ENCODE data around the gene KLHL26. TPM values are rescaled to one million over a fixed set of nuclear protein-coding genes. Genes with fewer than 3 reads are reported as not detected.
A peak's percentile ranks its signal among the peaks of the same experiment; 100 is the strongest.

Gene KLHL26
- total RNA-seq, 1 donor from 2014 or later: 10.9 TPM

DNA sequence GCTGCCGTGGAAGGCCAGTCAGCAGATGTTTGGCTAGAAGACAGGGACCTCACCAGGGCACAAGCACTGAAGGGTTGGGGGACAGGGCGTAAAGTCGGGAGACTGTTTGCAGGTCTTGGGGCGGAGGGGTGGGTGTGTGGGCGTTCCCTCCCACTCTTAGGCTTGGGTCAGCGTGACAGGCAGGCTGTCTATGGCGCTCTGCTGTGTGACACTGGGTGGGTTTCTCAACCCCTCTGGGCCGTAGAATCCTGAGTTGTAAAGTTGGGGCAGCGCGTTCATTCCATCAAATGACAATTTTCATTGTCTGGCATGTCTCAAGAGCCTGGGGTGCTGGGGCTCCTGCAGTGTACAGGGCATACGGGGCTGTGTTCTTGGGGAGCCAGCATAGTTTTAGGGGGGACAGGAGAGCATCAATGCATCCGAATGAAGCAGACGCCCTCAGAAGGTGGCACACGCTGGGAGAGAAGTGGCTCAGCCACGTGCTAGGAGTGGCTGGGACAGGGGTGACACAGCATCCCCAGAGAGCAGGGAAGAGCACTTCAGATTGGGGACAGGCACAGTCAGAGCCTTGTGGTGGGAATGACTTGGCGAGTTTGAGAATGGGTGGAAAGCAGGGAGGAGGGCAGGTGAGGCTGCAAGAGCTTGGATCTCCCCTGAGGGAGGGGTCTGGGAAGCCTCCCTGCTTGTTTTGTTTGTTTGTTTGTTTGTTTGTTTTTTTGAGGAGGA lies 51.1 kb downstream of the KLHL26 start:
- ChIA-PET CTCF (no interaction called here), POLR2A (no interaction called here)
- Mint-ChIP-seq H3K4me3 (no peak overlapping the region), H3K27ac (no peak overlapping the region), H3K4me1 (peaks cover 34% of the 10 kb centered on the region), H3K27me3 (no peaks in the 10 kb centered on the region), H3K36me3 (ENCODE audit: low read depth) (peaks cover 4% of the 10 kb centered on the region), H3K9me3 (no peaks in the 10 kb centered on the region)
- no peak for TF ChIP-seq CTCF (IDR thresholded peaks at IDR 0.05)
- no peak for ATAC-seq (ENCODE audit: low read depth)
- intact Hi-C loops (cut with micrococcal nuclease): no loop called here
- DNase-seq: no peak

- H3K27ac Mint-ChIP-seq: peak overlapping the region; percentile 41
Observed at GRCh38 chr19:18696023-18696422, 59.2 kb downstream of the KLHL26 start.

DNA sequence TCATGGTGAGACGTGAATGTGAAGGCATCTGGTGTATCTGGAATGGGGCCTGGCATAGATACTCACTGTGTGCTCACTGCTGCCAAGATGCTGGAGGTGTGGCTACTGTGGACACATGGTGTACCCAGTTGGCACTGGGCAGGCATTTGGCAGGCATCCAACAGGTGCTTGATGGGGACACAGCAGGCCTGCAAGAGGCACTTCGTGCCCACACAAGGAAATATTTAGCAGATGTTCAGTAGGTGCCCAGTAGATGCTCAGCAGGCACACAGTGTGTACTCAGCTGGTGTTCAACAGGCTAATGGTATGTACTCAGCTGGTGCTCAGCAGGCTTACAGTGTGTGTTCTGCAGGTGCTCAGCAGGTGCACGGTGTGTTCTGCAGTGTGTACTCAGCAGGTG lies 60.9 kb downstream of the KLHL26 start:
- H3K27ac Mint-ChIP-seq: peak overlapping the region; percentile 24
- POLR2A ChIA-PET: no interaction called here
- ATAC-seq (ENCODE audit: low read depth): no peak
- no peaks in the 10 kb centered on the region for H3K9me3 Mint-ChIP-seq
- DNase-seq: no peak
- CTCF ChIA-PET: no interaction called here
- peaks cover 53% of the 10 kb centered on the region for H3K4me1 Mint-ChIP-seq
- TF ChIP-seq CTCF (IDR thresholded peaks at IDR 0.05): no peak
- intact Hi-C loops (cut with micrococcal nuclease): no loop called here
- H3K4me3 Mint-ChIP-seq: no peak overlapping the region
- no peaks in the 10 kb centered on the region for H3K36me3 Mint-ChIP-seq (ENCODE audit: low read depth)
- H3K27me3 Mint-ChIP-seq: no peaks in the 10 kb centered on the region

More at GRCh38 chr19:18696023-18696422, 59.2 kb downstream of the KLHL26 start:
- Mint-ChIP-seq H3K4me1 (peaks cover 47% of the 10 kb centered on the region), H3K4me3 (no peak overlapping the region), H3K9me3 (no peaks in the 10 kb centered on the region), H3K36me3 (ENCODE audit: low read depth) (no peaks in the 10 kb centered on the region), H3K27me3 (no peaks in the 10 kb centered on the region)
- ChIA-PET POLR2A (no interaction called here), CTCF (no interaction called here)
- DNase-seq (no peak), ATAC-seq (ENCODE audit: low read depth) (no peak)
- no peak for TF ChIP-seq CTCF (IDR thresholded peaks at IDR 0.05)
- intact Hi-C loops (cut with micrococcal nuclease): no loop called here

- TF ChIP-seq CTCF (IDR thresholded peaks at IDR 0.05): no peak
- ChIA-PET CTCF (no interaction called here), POLR2A (no interaction called here)
- no peak overlapping the region for H3K4me3 Mint-ChIP-seq
- DNase-seq (no peak), ATAC-seq (ENCODE audit: low read depth) (no peak)
- H3K27me3 Mint-ChIP-seq: no peaks in the 10 kb centered on the region
- peak overlapping the region; percentile 95 for H3K27ac Mint-ChIP-seq
- H3K9me3 Mint-ChIP-seq: no peaks in the 10 kb centered on the region
- H3K36me3 Mint-ChIP-seq (ENCODE audit: low read depth): no peaks in the 10 kb centered on the region
- intact Hi-C loops (cut with micrococcal nuclease): no loop called here
- peaks cover 53% of the 10 kb centered on the region for H3K4me1 Mint-ChIP-seq
Observed at GRCh38 chr19:18698321-18699167, 61.7 kb downstream of the KLHL26 start.

- H3K27me3 Mint-ChIP-seq: no peaks in the 10 kb centered on the region
- peak; percentile 25 for DNase-seq
- POLR2A ChIA-PET: interaction anchor here (0.6 to 1.2 kb wide), 6 partner anchors 8 to 608 kb away, joined by 3 to 9 read pairs (median 4); partner anchors contain the start of genes KXD1 and REX1BD
Observed at GRCh38 chr19:18699403-18700054, 62.7 kb downstream of the KLHL26 start.

More at GRCh38 chr19:18699403-18700054, 62.7 kb downstream of the KLHL26 start:
- H3K9me3 Mint-ChIP-seq: no peaks in the 10 kb centered on the region
- peak overlapping the region; percentile 79 for H3K4me3 Mint-ChIP-seq
- peak overlapping the region; percentile 95 for H3K27ac Mint-ChIP-seq
- peaks cover 53% of the 10 kb centered on the region for H3K4me1 Mint-ChIP-seq
- H3K36me3 Mint-ChIP-seq (ENCODE audit: low read depth): no peaks in the 10 kb centered on the region
- intact Hi-C loops (cut with micrococcal nuclease): loop anchor here (1.0 to 5.0 kb wide), 6 partner anchors 16 to 218 kb away; partner anchors contain the start of genes COMP, COPE, CRTC1 and DDX49
- no peak for TF ChIP-seq CTCF (IDR thresholded peaks at IDR 0.05)
- ATAC-seq (ENCODE audit: low read depth): no peak
- CTCF ChIA-PET: no interaction called here
